Left hindlimb (tissue), 1 donor: ENCODE measurements around the gene FCGR3B.
"Not testable (repeated sequence)": the region's sequence is repeated elsewhere in the genome, so short reads cannot be mapped to it uniquely, and the experiment has no call there.

Source experiments
- DNase-seq: peaks from one replicate; pipeline ENCODE4 v3.0.0-alpha.2; 2018

Gene FCGR3B

DNA sequence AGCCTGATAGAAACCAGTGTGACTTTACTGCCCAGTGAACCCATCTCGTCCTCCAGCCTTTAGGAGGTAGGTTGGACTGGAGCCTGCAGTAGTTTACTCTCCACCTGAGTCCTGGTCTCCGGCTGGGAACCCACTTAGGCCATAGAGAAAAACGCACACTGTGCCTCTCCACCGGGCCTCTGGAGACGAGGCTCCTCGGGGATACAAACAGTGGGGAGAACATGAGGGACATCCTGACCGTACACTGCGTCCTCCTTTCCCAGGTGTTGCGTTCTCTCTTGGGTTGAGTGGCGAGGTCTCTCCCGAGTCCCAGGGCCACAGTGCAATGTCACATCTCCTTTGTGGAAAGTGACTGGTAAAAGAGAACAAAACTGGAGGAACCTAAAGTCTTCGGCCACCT lies 26.0 kb downstream of the FCGR3B start:
- DNase-seq: not testable (repeated sequence)

DNA sequence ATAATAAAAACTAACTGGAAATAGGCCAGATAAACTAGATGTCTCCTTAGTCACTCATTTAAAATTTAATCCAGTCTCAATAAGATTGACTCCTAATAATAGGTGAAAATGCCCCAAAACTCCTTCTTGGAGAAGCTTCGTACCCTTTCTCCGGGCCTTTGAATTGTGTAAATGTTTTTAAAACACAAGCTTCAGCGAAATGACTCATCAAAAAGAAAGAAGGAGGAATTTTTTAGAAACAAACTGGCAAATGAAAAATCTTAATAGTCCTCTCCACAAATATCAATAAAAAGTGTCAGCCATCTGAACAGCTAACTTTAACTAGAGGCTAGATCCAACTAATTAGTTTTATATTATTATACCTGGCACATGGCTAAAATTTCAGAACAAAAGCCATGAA lies 33.9 kb downstream of the FCGR3B start:
- DNase-seq: not testable (repeated sequence)

DNA sequence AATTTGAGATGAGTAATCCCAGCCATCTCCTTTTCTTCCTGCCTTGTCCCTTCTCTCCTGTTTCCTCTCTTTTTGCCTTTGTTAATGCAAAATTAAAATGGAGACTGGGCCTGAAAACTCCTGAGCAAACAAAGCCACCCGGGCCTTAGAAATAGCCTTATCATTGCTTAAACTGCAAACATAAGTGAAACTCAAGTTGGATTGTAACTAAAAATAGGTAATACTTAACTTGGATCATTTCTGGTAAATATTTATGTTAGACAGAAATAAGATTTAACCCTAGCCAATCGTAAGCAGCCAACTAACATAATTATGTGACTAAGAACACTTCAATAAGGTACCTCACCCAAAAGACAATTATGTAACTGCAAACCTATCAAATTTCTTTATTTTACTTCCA lies 35.4 kb downstream of the FCGR3B start:
- not testable (repeated sequence) for DNase-seq

DNA sequence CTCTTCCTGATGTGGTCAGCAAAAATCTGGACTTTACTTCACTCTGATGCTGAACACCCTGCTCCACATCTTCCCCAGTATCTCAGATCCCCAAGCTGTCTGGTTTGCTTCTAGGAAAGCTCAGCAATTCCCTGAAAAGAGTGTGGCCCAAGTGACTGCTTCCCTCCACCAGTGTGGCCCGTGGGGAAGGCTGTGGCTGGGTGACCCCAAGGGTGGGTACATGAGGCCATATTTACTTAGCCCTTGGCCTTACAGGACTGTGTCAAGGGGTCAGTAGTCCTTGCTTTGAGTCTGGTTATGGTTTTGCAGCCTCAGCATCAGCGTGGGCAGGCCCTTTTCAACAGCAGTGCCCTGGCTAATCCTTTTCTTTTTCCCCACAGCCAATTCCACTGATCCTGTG lies 35.8 kb downstream of the FCGR3B start:
- DNase-seq: not testable (repeated sequence)

DNA sequence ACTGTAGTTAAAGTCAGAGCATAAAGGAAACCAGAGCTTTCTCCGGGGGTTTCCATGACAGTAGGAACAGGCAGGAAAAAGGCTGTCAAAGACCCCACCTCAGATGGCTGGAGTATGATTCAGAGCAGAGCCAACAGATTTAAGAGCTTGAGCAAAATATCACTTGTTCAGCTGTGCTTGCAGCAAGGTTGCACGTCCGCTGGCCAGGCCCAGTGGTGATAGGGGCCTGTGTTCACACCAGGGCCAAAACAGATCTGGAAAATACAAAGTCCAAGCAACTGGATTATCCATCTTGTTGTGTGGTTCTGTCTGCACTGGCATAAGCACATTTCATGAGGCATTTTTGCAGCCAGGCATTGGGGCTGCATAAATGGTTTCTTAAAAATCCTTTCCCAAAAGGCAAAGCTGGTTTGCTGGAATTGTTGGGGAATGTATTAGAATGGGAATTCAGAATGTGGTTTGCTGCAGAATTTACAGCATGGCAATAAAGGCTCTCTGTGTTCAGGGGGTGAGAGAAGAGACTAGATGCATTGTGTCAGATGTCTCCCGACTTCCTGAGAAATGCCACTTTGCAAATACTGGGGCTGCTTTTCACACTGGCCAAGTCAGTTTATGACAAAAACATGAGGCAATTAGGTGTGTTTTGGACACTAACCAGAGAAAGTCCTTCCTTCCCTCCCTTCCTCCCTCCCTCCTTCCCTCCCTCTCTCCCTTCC lies 36.5 kb downstream of the FCGR3B start:
- DNase-seq: not testable (repeated sequence)

DNA sequence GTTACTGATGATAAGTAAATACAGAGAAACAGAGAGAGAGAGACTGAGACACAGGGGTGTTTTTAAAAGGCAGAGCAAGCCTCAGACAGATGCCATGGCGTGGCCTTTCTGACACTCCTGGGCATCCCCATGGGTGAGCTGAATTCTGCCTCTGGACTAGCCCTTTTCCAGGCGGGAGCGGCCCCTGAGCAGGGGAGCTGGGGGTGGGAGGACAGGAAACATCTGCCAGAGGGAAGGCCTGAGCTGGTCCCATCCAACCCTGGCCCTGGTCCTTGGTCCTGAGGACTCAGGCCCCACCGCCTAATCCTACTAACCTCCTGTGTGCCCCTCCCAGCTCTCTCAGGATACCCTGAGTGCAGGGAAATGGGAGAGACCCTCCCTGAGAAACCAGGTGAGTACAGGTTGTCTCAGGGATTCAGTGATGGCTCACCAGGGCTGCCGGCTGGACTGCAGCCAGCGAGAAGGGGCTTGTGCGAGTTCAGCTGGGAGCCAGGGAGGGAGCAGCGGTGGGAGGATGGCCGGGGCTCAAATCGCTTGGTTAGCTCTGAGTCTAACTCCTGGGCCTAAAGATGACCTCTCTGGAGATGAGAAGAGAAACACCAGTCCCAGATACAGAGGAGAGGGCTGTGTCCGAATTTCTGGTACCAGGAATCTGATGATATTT lies 37.8 kb downstream of the FCGR3B start:
- not testable (repeated sequence) for DNase-seq

DNA sequence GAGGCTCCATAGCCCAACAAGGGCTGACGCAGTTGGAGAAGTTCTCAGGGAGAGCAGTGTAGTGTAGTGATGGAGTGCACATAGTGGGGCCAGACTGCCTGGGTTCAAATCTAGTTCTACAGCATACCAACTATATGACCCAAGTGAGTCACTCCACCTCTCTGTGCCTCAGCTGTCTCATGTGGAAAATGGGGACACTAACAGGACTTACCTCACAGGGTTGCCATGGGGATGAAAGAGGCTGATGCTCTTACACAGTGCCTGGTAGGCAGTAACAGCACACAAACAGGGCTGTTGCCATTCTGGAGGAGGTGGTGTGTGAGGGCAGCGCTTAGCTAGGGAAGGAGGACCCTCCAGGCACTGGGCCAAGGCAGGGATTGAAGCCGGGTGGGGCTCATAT lies 38.4 kb downstream of the FCGR3B start:
- DNase-seq: not testable (repeated sequence)

DNA sequence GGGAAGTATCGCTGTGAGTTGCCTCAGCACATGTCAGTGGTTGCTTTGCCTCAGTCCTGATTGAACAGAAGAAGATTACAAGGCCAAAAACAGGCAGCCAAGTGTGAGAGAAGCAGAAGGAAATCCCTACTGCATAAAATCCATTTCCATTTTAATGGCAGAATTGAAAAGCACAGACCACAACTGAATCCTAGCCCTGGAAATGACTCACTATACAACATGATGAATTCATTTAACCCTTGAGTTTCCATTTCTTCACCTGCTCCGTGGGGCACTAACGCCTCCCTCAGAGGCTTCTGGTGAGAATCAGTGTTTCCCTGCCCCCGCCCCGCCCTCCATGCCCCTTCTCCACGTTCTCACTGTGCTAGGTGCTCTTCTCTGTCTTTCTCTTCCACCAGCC lies 41.1 kb downstream of the FCGR3B start:
- DNase-seq: not testable (repeated sequence)

DNA sequence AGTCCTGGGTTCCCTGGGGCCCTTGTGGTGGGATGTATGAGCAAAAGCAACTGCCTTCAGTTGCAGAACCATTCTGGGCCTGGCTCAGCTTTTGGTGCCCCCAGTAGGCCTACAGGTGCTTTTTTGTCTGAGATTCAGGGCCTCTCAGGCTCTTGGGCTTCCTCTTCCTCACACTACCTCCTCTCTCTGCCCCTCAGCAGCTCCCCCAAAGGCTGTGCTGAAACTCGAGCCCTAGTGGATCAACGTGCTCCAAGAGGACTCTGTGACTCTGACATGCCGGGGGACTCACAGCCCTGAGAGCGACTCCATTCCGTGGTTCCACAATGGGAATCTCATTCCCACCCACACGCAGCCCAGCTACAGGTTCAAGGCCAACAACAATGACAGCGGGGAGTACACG lies 41.6 kb downstream of the FCGR3B start:
- DNase-seq: not testable (repeated sequence)

DNA sequence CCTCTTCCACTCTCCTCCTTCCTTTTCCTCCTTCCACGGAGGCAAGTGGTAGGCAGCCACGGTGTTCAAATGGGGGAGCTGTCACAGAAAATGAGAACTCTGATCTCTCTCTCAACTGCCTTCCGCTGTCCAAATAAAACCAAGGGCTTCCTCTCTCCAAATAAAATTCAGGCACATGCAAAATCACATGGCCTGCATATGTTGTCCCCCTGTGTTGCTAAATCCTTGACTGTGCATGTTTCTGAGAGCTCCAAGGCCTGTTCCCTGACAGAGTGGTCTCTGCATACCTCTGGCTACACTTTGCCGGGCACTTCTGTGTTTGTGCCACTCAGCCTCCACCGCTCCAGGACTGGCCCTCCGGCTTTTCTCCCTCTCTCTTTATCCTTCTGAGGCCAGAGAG lies 42.4 kb downstream of the FCGR3B start:
- not testable (repeated sequence) for DNase-seq

DNA sequence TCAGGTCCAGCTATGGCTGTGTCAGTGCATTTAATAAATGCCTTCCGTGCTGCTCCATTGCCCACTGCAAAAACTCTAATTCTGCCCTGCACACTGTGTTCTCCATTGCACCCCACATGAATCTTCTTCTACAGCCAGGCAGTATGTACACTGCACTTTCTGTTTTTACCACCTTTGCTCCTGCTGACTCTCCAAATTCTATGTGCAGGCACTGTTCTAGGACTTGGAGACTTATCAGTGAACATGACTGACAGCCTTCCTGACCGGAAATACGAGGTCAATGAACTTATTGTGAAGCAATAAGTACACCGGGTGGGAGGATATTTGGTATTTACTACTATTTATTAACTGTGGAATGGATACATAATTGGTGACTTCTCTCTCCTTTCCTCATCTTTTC lies 48.1 kb downstream of the FCGR3B start:
- DNase-seq: not testable (repeated sequence)

DNA sequence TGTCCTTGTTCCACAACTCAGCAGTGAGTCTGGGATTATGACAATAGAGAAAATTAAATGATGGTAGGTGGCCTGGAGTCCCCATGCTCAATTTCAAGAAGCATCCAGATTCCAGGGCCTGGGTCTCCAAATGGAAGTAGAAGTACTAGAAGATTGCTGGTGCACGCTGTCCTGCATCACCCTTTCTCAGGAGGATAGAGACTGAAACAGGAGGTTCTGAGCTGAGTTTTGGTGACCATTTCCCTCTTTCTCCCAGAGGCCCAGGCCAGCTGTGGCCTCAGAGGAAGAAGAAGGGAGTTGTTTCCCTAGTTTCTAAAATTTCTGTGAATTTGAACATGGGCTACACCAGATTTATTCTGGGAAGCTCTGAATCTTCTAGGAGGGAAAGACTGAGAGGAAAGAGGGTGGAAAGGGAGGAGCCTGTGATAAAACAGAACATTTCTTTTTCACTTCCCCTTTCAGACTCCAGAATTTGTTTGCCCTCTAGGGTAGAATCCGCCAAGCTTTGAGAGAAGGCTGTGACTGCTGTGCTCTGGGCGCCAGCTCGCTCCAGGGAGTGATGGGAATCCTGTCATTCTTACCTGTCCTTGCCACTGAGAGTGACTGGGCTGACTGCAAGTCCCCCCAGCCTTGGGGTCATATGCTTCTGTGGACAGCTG lies 50.0 kb downstream of the FCGR3B start:
- DNase-seq: not testable (repeated sequence)

DNA sequence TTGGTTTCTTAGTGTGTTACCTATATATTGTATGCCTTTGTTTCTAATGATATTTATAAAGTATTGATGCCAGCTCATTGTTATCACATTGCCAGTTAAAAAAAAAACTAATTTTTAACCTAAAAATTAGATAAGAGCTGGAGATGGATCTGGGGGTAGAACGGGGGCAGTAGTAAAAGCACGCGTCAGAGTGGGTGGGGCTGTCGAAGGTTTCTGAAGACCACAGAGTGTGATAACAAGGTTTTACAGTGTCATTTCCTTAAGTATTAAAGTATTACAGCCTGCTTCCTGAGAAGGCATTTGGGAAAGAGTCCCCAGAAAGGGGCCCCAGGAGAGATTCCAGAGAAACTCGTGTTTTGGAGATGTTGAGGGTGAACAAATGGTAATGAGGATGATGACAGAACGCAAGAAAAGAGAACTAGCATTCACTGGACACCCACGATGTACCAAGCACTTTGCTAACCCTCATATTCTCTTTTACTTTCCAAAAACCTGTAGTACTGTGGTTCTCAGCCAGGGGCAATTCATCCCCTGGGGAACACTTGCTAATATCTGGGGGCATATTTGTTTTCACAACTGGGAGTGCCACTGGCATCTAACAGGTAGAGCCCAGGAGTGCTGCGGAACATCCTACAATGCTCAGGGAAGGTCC lies 51.0 kb downstream of the FCGR3B start:
- DNase-seq: not testable (repeated sequence)

DNA sequence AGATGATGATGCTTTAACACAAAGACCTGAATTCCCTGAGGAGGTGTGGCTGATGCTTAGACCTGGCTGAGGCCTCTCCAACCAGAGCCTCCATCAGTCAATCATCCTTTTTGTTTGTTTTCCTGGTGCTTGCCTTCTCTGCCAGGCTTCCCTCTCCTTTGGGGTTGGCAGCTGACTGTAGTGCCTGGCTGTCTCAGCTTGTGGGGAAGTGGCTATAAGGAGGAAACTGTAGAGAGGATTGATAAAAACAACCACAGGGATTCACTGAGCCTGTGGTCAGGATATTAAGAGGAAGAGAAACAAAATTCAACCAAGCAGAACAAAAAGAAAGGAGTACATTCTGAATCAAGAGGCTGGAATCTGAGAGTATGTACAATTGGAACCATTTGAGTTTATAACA lies 54.3 kb downstream of the FCGR3B start:
- not testable (repeated sequence) for DNase-seq
